ENCODE results near the gene ARHGAP22.

DNA sequence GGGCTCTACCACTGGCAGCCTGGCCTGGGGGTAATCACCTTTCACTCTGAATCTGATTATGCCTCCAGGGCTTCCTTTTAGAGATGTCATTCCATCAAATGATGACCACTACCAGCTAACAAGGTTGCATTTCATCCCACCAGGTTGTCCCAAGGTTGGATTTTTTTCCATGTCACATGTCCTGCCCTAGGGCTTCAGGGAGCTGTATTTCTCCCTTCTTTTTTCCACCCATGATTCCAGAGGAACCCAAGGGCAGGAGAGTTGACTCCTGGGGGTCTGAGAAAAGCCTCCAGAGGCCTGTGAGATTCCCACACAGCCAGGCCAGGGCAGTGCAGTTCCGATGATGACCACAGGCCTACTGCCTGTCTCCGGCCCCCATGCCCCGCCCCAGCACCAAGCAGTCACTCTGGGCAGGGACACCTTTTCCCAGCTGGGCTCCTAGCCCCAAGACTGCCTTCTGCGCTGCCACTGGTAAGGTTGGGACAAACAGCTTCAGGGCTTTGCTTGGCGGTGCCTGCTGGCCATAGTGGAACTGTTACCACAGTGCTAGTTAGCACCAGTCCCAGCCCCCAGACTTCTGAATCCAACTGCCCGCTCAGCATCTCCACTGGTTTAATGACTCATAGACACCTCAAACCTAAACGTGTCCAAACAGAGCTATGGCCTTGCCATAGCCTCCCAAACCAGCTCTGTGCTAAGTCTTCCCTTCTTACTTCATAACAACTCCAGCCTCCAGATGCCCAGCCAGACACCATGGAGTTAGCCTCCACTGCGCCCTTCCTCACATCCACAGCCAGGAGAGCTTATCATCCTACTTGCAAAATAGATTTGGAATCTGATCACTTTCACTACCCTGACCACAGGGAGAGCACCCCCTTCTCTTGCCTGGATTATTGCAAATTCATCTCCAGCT, 133.7 kb downstream of the ARHGAP22 start:
- TF ChIP-seq POLR2AphosphoS5 (IDR thresholded peaks at IDR 0.05; ENCODE audit: low read depth, low read length) (no peak), SIN3A (IDR thresholded peaks at IDR 0.05; ENCODE audit: borderline replicate concordance, insufficient read depth, low read length) (no peak), TAF1 (IDR thresholded peaks at IDR 0.05; ENCODE audit: borderline replicate concordance, insufficient read depth, low read length) (no peak), FOXP2 (optimal IDR thresholded peaks at IDR 0.05; ENCODE audit: borderline replicate concordance, extremely low read depth, extremely low read length, insufficient read depth) (no peak)
- TF ChIP-seq, protein P1, sequence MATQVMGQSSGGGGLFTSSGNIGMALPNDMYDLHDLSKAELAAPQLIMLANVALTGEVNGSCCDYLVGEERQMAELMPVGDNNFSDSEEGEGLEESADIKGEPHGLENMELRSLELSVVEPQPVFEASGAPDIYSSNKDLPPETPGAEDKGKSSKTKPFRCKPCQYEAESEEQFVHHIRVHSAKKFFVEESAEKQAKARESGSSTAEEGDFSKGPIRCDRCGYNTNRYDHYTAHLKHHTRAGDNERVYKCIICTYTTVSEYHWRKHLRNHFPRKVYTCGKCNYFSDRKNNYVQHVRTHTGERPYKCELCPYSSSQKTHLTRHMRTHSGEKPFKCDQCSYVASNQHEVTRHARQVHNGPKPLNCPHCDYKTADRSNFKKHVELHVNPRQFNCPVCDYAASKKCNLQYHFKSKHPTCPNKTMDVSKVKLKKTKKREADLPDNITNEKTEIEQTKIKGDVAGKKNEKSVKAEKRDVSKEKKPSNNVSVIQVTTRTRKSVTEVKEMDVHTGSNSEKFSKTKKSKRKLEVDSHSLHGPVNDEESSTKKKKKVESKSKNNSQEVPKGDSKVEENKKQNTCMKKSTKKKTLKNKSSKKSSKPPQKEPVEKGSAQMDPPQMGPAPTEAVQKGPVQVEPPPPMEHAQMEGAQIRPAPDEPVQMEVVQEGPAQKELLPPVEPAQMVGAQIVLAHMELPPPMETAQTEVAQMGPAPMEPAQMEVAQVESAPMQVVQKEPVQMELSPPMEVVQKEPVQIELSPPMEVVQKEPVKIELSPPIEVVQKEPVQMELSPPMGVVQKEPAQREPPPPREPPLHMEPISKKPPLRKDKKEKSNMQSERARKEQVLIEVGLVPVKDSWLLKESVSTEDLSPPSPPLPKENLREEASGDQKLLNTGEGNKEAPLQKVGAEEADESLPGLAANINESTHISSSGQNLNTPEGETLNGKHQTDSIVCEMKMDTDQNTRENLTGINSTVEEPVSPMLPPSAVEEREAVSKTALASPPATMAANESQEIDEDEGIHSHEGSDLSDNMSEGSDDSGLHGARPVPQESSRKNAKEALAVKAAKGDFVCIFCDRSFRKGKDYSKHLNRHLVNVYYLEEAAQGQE (IDR thresholded peaks at IDR 0.05; ENCODE audit: insufficient read depth in 1 of 2, low read depth in 2 of 2, low read length in 2 of 2), result no peak

All from PFSK-1 (cell line).